Brain microvascular endothelial cell (primary cell): ENCODE data around the gene DIPK1A.

ENCODE experiments used
- DNase-seq: peaks from one replicate; pipeline ENCODE4 v3.0.0-alpha.2; 2020
- H3K27ac ChIP-seq: fragments of 250-450 bp; sonication (Bioruptor Pico); 2 replicates; pipeline ENCODE4 v1.5.1; 2020; ENCODE audit warnings: mild to moderate bottlenecking, moderate library complexity
- H3K27me3 ChIP-seq: fragments of 250-450 bp; sonication (Bioruptor Pico); replicated peaks from 2 replicates; pipeline ENCODE4 v1.5.1; 2020; ENCODE audit warnings: mild to moderate bottlenecking
- H3K36me3 ChIP-seq: fragments of 250-450 bp; sonication (Bioruptor Pico); replicated peaks from 2 replicates; pipeline ENCODE4 v1.5.1; 2020; ENCODE audit warnings: mild to moderate bottlenecking
- H3K4me3 ChIP-seq: 2 replicates; pipeline ENCODE4 v1.5.1; 2011; ENCODE audit warnings: low read depth, mild to moderate bottlenecking, control low read depth, low read length, moderate library complexity
- CTCF ChIP-seq: IDR thresholded peaks from 2 replicates; pipeline ENCODE4 v1.5.1; 2011; ENCODE audit warnings: low read depth, mild to moderate bottlenecking, moderate library complexity, low read length, control low read depth, inconsistent platforms; ENCODE audit errors: missing control alignments
- in situ Hi-C: cut with HindIII; loops from 2 replicates; pipeline ENCODE4 v1.10.0; 2017; ENCODE audit warnings: low sequenced_read_pairs, low pct_ligation_motif_present

Gene DIPK1A

GRCh38 chr1:92820024-92820423 is 141.2 kb downstream of the DIPK1A start:
- peak; percentile 31 for DNase-seq
- no peak for TF ChIP-seq CTCF

GRCh38 chr1:92817986-92818764 is 143.1 kb downstream of the DIPK1A start:
- in situ Hi-C loops = no loop called here
- Histone ChIP-seq H3K27ac (no peak overlapping the region), H3K27me3 (no peaks in the 10 kb centered on the region), H3K36me3 (no peaks in the 10 kb centered on the region), H3K4me3 (no peak overlapping the region)
- DNase-seq = no peak
- peak; percentile 80 for TF ChIP-seq CTCF

More at GRCh38 chr1:92820024-92820423, 141.2 kb downstream of the DIPK1A start:
- Histone ChIP-seq H3K4me3 (no peak overlapping the region), H3K36me3 (no peaks in the 10 kb centered on the region), H3K27me3 (no peaks in the 10 kb centered on the region), H3K27ac (no peak overlapping the region)
- in situ Hi-C loops = no loop called here

GRCh38 chr1:92817137-92817697 is 144.0 kb downstream of the DIPK1A start:
- TF ChIP-seq CTCF = no peak
- no peak overlapping the region for H3K4me3 ChIP-seq
- no peaks in the 10 kb centered on the region for H3K36me3 ChIP-seq
- H3K27ac ChIP-seq = no peak overlapping the region
- DNase-seq = no peak
- no peaks in the 10 kb centered on the region for H3K27me3 ChIP-seq
- in situ Hi-C loops = no loop called here

- no peaks in the 10 kb centered on the region for H3K36me3 ChIP-seq
- in situ Hi-C loops = no loop called here
- no peaks in the 10 kb centered on the region for H3K27me3 ChIP-seq
- no peak for DNase-seq
- H3K4me3 ChIP-seq = no peak overlapping the region
- H3K27ac ChIP-seq = no peak overlapping the region
- no peak for TF ChIP-seq CTCF
These were observed 144.5 kb downstream of the DIPK1A start for GRCh38 chr1:92816732-92817131.

- TF ChIP-seq CTCF = no peak
- peak overlapping the region; percentile 64 for H3K27ac ChIP-seq
- DNase-seq = no peak
- no peaks in the 10 kb centered on the region for H3K36me3 ChIP-seq
- no peaks in the 10 kb centered on the region for H3K27me3 ChIP-seq
- in situ Hi-C loops = no loop called here
- no peak overlapping the region for H3K4me3 ChIP-seq
These were observed 152.9 kb downstream of the DIPK1A start for GRCh38 chr1:92808381-92808780.
